HEK293 (cell line): ENCODE results near the gene CDK1.

Experiments
- CTCF ChIA-PET: fragments of 350-600 bp; formaldehyde crosslinking; extraction: SDS; loops from one replicate; lab custom pipeline; 2021; ENCODE audit warnings: antibody characterized with exemption; lab: Yijun Ruan, JAX
- POLR2A ChIA-PET: fragments of 300-600 bp; formaldehyde crosslinking; extraction: SDS; loops from one replicate; lab custom pipeline; 2020; ENCODE audit warnings: antibody characterized with exemption, inconsistent platforms; lab: Yijun Ruan, JAX
- H3K27ac ChIP-seq: fragments of 200-500 bp; sonication (Bioruptor generic); 2 replicates; pipeline ENCODE4 v1.5.1; 2014; ENCODE audit warnings: low read depth, low read length, control low read depth, inconsistent platforms; ENCODE audit errors: extremely low read depth
- H3K36me3 ChIP-seq, 2 experiments: fragments of 200-500 bp in 1 of 2; sonication (Bioruptor generic) in 1 of 2; 1 replicate in 1 of 2; 2 replicates in 1 of 2; pipeline ENCODE4 v1.5.1; 2014 to 2017; ENCODE audit warnings: inconsistent platforms in 2 of 2, low read length in 2 of 2; ENCODE audit not compliant: control insufficient read depth in 2 of 2, insufficient read depth in 1 of 2
- H3K4me1 ChIP-seq: fragments of 200-500 bp; sonication (Bioruptor generic); 2 replicates; pipeline ENCODE4 v1.5.1; 2014; ENCODE audit warnings: mild to moderate bottlenecking, low read length, inconsistent platforms; ENCODE audit not compliant: control insufficient read depth, insufficient read depth
- H3K4me3 ChIP-seq: 2 replicates; pipeline ENCODE4 v1.5.1; 2011; ENCODE audit warnings: low read depth, mild to moderate bottlenecking, control low read depth, low read length, moderate library complexity
- H3K9me3 ChIP-seq: fragments of 200-500 bp; sonication (Bioruptor generic); 2 replicates; pipeline ENCODE4 v1.5.1; 2014; ENCODE audit warnings: low read depth, low read length, inconsistent platforms; ENCODE audit not compliant: control insufficient read depth, insufficient read depth
- BCL11B ChIP-seq: fragments of 450-650 bp; formaldehyde crosslinking; IDR thresholded peaks from 2 replicates; pipeline ENCODE4 v1.5.1; 2016; ENCODE audit warnings: low read depth, missing biosample characterization, missing genetic modification characterization
- GLIS2 ChIP-seq: fragments of 450-650 bp; formaldehyde crosslinking; IDR thresholded peaks from 2 replicates; pipeline ENCODE4 v1.5.1; 2016; ENCODE audit warnings: missing biosample characterization, missing genetic modification characterization
- KLF10 ChIP-seq: fragments of 450-650 bp; IDR thresholded peaks from 2 replicates; pipeline ENCODE4 v1.5.1; 2018; ENCODE audit warnings: missing biosample characterization, mild to moderate bottlenecking, missing genetic modification characterization
- KLF7 ChIP-seq: fragments of 450-650 bp; formaldehyde crosslinking; IDR thresholded peaks from 2 replicates; pipeline ENCODE4 v1.5.1; 2016; ENCODE audit warnings: missing biosample characterization, missing genetic modification characterization, borderline replicate concordance
- PBX3 ChIP-seq: sonication (generic); formaldehyde crosslinking; IDR thresholded peaks from 2 replicates; pipeline ENCODE4 v1.8.1; 2022; ENCODE audit warnings: mild to moderate bottlenecking, moderate library complexity, missing genetic modification reagents
- PRDM2 ChIP-seq: fragments of 450-650 bp; formaldehyde crosslinking; IDR thresholded peaks from 2 replicates; pipeline ENCODE4 v1.5.1; 2016; ENCODE audit warnings: missing biosample characterization, missing genetic modification characterization, borderline replicate concordance
- RBAK ChIP-seq: fragments of 450-650 bp; formaldehyde crosslinking; IDR thresholded peaks from 2 replicates; pipeline ENCODE4 v1.5.1; 2016; ENCODE audit warnings: missing biosample characterization, missing genetic modification characterization
- YY1 ChIP-seq: fragments of 450-650 bp; formaldehyde crosslinking; IDR thresholded peaks from 2 replicates; pipeline ENCODE4 v1.5.1; 2018; ENCODE audit warnings: missing biosample characterization, missing genetic modification characterization
- ZBTB26 ChIP-seq: fragments of 450-650 bp; formaldehyde crosslinking; optimal IDR thresholded peaks from 2 replicates; pipeline ENCODE3; 2016; ENCODE audit warnings: missing biosample characterization, mild to moderate bottlenecking, missing genetic modification characterization
- ZBTB8A ChIP-seq: fragments of 450-650 bp; formaldehyde crosslinking; IDR thresholded peaks from 2 replicates; pipeline ENCODE4 v1.5.1; 2016; ENCODE audit warnings: missing biosample characterization, missing genetic modification characterization
- ZNF121 ChIP-seq: fragments of 450-650 bp; formaldehyde crosslinking; IDR thresholded peaks from 2 replicates; pipeline ENCODE4 v1.5.1; 2016; ENCODE audit warnings: missing biosample characterization, missing genetic modification characterization
- ZNF148 ChIP-seq: fragments of 450-650 bp; formaldehyde crosslinking; IDR thresholded peaks from 2 replicates; pipeline ENCODE4 v1.5.0; 2017; ENCODE audit warnings: missing biosample characterization, missing genetic modification characterization, borderline replicate concordance
- ZNF18 ChIP-seq: fragments of 450-650 bp; formaldehyde crosslinking; IDR thresholded peaks from 2 replicates; pipeline ENCODE4 v1.5.1; 2016; ENCODE audit warnings: missing biosample characterization, missing genetic modification characterization
- ZNF239 ChIP-seq: fragments of 450-650 bp; formaldehyde crosslinking; IDR thresholded peaks from 2 replicates; pipeline ENCODE4 v1.5.1; 2016; ENCODE audit warnings: missing biosample characterization, missing genetic modification characterization
- ZNF280D ChIP-seq: fragments of 450-650 bp; formaldehyde crosslinking; IDR thresholded peaks from 2 replicates; pipeline ENCODE4 v1.5.1; 2016; ENCODE audit warnings: missing biosample characterization, missing genetic modification characterization
- ZNF394 ChIP-seq: fragments of 450-650 bp; formaldehyde crosslinking; IDR thresholded peaks from 2 replicates; pipeline ENCODE4 v1.5.1; 2016; ENCODE audit warnings: missing biosample characterization, missing genetic modification characterization, mild to moderate bottlenecking, moderate library complexity, borderline replicate concordance
- ZNF514 ChIP-seq: fragments of 450-650 bp; formaldehyde crosslinking; IDR thresholded peaks from 2 replicates; pipeline ENCODE4 v1.5.1; 2016; ENCODE audit warnings: missing biosample characterization, missing genetic modification characterization
- ZNF544 ChIP-seq: fragments of 450-650 bp; formaldehyde crosslinking; IDR thresholded peaks from 2 replicates; pipeline ENCODE4 v1.5.0; 2017; ENCODE audit warnings: missing biosample characterization, missing genetic modification characterization
- ZNF623 ChIP-seq: fragments of 450-650 bp; formaldehyde crosslinking; IDR thresholded peaks from 2 replicates; pipeline ENCODE4 v1.5.1; 2016; ENCODE audit warnings: missing biosample characterization, missing genetic modification characterization
- ZNF707 ChIP-seq: fragments of 450-650 bp; formaldehyde crosslinking; IDR thresholded peaks from 2 replicates; pipeline ENCODE4 v1.5.1; 2016; ENCODE audit warnings: missing biosample characterization, missing genetic modification characterization
- ZSCAN30 ChIP-seq: fragments of 450-650 bp; IDR thresholded peaks from 2 replicates; pipeline ENCODE4 v1.5.1; 2018; ENCODE audit warnings: missing biosample characterization, mild to moderate bottlenecking, missing genetic modification characterization, moderate library complexity

CDK1 gene

GRCh38 chr10:60732807-60733516, 45.3 kb upstream of the CDK1 start:
- CTCF ChIA-PET, result interaction anchor here (1.1 kb wide), 1 partner anchor 33 kb away, joined by 4 read pairs; no protein-coding TSS in a partner anchor
- no peaks in the 10 kb centered on the region for H3K9me3 ChIP-seq
- H3K4me1 ChIP-seq, result peaks cover 9% of the 10 kb centered on the region; the same call in 1 of the 2 replicates
- no peaks in the 10 kb centered on the region for H3K36me3 ChIP-seq
- POLR2A ChIA-PET, result interaction anchor here (1.0 to 1.1 kb wide), 2 partner anchors 13 to 25 kb away, joined by 3 read pairs; no protein-coding TSS in a partner anchor
- peak overlapping the region; percentile 83 for H3K4me3 ChIP-seq
- peak overlapping the region; percentile 81 for H3K27ac ChIP-seq
- TF ChIP-seq KLF7 (tag by site-specific recombination) (no peak), ZNF148 (tag by site-specific recombination) (no peak), YY1 (tag by site-specific recombination) (peak; percentile 36; the same call in 1 of the 2 replicates), ZNF121 (tag by site-specific recombination) (0 out of 2 replicates have a peak, but pooled peaks have one; percentile 9), ZBTB26 (tag by site-specific recombination) (peak; percentile 81), ZNF239 (no peak), BCL11B (tag by site-specific recombination) (no peak), GLIS2 (tag by site-specific recombination) (peak; percentile 74), ZNF707 (no peak), PBX3 (CRISPR knock-in tag) (no peak), RBAK (tag by site-specific recombination) (no peak), ZNF280D (tag by site-specific recombination) (no peak), ZNF623 (no peak), ZNF544 (no peak), ZBTB8A (tag by site-specific recombination) (peak; percentile 66), ZNF394 (tag by site-specific recombination) (peak; percentile 49; the same call in 1 of the 2 replicates), PRDM2 (tag by site-specific recombination) (no peak), KLF10 (tag by site-specific recombination) (peak; percentile 43; the same call in 1 of the 2 replicates), ZSCAN30 (tag by site-specific recombination) (peak; percentile 63; the same call in 1 of the 2 replicates), ZNF514 (tag by site-specific recombination) (no peak), ZNF18 (tag by site-specific recombination) (no peak)
